Smooth muscle cell (in vitro differentiated cells): ENCODE measurements around the gene UBE2E2. TPM values are rescaled to one million over a fixed set of nuclear protein-coding genes. Genes with fewer than 3 reads are reported as not detected.

Source experiments
- DNase-seq: peaks from one replicate; lab custom pipeline; 2025; ENCODE audit not compliant: unreplicated experiment; lab: John Stamatoyannopoulos, UW
- H2AFZ ChIP-seq: fragments of 200-600 bp; sonication (generic); 2 replicates; pipeline ENCODE4 v1.6.0; 2016; ENCODE audit warnings: antibody characterized with exemption, low read depth, mild to moderate bottlenecking
- H3F3A ChIP-seq: fragments of 200-600 bp; sonication (generic); 2 replicates; pipeline ENCODE4 v1.6.0; 2017; ENCODE audit warnings: antibody characterized with exemption, low read depth
- H3K27ac ChIP-seq: fragments of 200-600 bp; sonication (generic); 2 replicates; pipeline ENCODE4 v1.5.1; 2016; ENCODE audit warnings: low read depth, mild to moderate bottlenecking
- H3K27me3 ChIP-seq: fragments of 200-600 bp; sonication (generic); 2 replicates; pipeline ENCODE4 v1.6.1; 2016; ENCODE audit warnings: low read depth, mild to moderate bottlenecking
- H3K36me3 ChIP-seq: fragments of 200-600 bp; sonication (generic); 2 replicates; pipeline ENCODE4 v1.5.1; 2016; ENCODE audit warnings: low read depth
- H3K4me1 ChIP-seq: fragments of 200-600 bp; sonication (generic); 2 replicates; pipeline ENCODE4 v1.5.1; 2016; ENCODE audit warnings: low read depth
- H3K4me2 ChIP-seq: fragments of 200-600 bp; sonication (generic); 2 replicates; pipeline ENCODE4 v1.6.0; 2016; ENCODE audit warnings: mild to moderate bottlenecking
- H3K4me3 ChIP-seq: fragments of 200-600 bp; sonication (generic); 2 replicates; pipeline ENCODE4 v1.5.1; 2016; ENCODE audit warnings: mild to moderate bottlenecking
- H3K79me2 ChIP-seq: fragments of 200-600 bp; sonication (generic); 2 replicates; pipeline ENCODE4 v1.6.0; 2016; ENCODE audit warnings: low read depth, mild to moderate bottlenecking
- H3K9ac ChIP-seq: fragments of 200-600 bp; sonication (generic); 2 replicates; pipeline ENCODE4 v1.6.0; 2016; ENCODE audit warnings: low read depth
- H3K9me3 ChIP-seq: fragments of 200-600 bp; sonication (generic); replicated peaks from 2 replicates; pipeline ENCODE4 v1.5.1; 2016; ENCODE audit warnings: low read depth
- H4K20me1 ChIP-seq: fragments of 200-600 bp; sonication (generic); 2 replicates; pipeline ENCODE4 v1.6.0; 2016; ENCODE audit warnings: low read depth
- WGBS: methylation state at CpG from one replicate; pipeline ENCODE4 v1.1.7; 2016; ENCODE audit warnings: low lambda C conversion rate; 5-methylcytosine and 5-hydroxymethylcytosine counted together
- polyA plus RNA-seq: library from polyadenylated mRNA; unstranded; fragments of >200 nt; fragmentation: Nextera tagmentation; extraction: Ambion mirVana; gene quantifications from 2 replicates; pipeline ENCODE4 v1.2.1, GENCODE V29; 2016
- total RNA-seq: library from RNA; depleted of rRNA; stranded (reverse); fragments of >200 nt; gene quantifications from 2 replicates; pipeline ENCODE4 v1.2.3, GENCODE V29; 2014
- TF ChIP-seq, protein P1 (sequence below): fragments of 200-600 bp; sonication (generic); IDR thresholded peaks from 2 replicates; pipeline ENCODE4 v1.5.1; 2017; ENCODE audit warnings: borderline replicate concordance, mild to moderate bottlenecking, antibody characterized with exemption; ENCODE audit not compliant: insufficient read depth, poor library complexity, severe bottlenecking

The UBE2E2 gene
- total and polyA plus RNA-seq, 2 experiments from 2014 or later: 65.9 to 121 TPM

DNA sequence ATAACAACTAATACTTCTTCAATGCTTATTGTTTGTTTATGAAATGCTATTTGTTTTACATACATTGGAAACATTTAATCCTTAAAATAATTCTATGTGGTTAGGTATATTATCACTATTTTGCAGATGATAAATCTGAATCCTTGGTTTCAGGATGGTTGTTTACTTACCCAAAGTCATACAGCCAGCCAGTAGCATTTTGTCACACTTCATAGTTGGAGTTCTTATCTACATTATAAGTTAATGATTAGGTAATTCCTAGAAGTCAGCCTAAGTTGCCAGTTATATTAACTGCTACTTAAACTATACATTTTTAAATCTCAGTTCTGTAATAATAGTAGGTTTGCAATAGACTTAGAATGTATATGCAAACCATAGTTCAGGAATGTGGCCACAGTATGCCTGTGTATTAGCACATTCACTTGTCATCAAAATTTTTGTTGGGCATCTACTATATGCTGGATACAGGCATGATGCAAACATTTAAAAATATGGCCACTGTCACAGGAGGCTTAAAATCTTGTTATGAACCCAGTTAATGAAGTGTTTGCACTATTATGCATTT, 187.9 kb downstream of the UBE2E2 start:
- Histone ChIP-seq H3F3A (no peaks in the 10 kb centered on the region), H3K4me2 (no peak overlapping the region), H3K36me3 (no peaks in the 10 kb centered on the region), H3K27ac (no peak overlapping the region), H3K4me3 (no peak overlapping the region), H4K20me1 (peaks cover 79% of the 10 kb centered on the region), H2AFZ (no peak overlapping the region), H3K27me3 (no peaks in the 10 kb centered on the region), H3K9me3 (no peaks in the 10 kb centered on the region), H3K4me1 (no peaks in the 10 kb centered on the region), H3K9ac (no peak overlapping the region), H3K79me2 (peaks cover 15% of the 10 kb centered on the region)
- DNase-seq: no peak
- TF ChIP-seq, protein P1, sequence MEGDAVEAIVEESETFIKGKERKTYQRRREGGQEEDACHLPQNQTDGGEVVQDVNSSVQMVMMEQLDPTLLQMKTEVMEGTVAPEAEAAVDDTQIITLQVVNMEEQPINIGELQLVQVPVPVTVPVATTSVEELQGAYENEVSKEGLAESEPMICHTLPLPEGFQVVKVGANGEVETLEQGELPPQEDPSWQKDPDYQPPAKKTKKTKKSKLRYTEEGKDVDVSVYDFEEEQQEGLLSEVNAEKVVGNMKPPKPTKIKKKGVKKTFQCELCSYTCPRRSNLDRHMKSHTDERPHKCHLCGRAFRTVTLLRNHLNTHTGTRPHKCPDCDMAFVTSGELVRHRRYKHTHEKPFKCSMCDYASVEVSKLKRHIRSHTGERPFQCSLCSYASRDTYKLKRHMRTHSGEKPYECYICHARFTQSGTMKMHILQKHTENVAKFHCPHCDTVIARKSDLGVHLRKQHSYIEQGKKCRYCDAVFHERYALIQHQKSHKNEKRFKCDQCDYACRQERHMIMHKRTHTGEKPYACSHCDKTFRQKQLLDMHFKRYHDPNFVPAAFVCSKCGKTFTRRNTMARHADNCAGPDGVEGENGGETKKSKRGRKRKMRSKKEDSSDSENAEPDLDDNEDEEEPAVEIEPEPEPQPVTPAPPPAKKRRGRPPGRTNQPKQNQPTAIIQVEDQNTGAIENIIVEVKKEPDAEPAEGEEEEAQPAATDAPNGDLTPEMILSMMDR: no peak

DNA sequence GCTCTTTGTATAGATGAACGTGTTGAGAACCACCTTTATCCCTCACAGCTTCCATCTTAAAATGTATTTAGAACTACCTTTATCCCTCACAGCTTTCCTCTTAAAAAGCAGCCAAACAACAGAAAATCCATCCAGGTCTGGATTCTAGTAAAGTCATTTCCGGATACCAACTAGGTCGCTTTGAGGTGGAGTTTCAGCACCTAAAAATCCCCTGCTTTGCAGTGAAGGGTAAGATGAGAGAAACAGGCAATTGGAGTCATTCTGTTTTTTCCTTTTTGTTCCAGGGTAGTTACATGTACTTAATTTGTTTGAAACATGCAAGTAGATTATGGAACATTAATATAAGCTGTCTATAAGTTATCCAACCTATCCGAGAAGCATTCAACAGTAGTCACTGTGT, 192.0 kb downstream of the UBE2E2 start:
- Histone ChIP-seq H3K4me2 (no peak overlapping the region), H4K20me1 (peaks cover 79% of the 10 kb centered on the region), H2AFZ (no peak overlapping the region), H3K4me1 (no peaks in the 10 kb centered on the region), H3K79me2 (peaks cover 12% of the 10 kb centered on the region), H3K9me3 (no peaks in the 10 kb centered on the region), H3K27me3 (no peaks in the 10 kb centered on the region), H3K36me3 (no peaks in the 10 kb centered on the region), H3F3A (no peaks in the 10 kb centered on the region), H3K9ac (no peak overlapping the region), H3K4me3 (no peak overlapping the region), H3K27ac (no peak overlapping the region)
- DNase-seq: no peak
- WGBS: 94% methylated on average over 4 of the region's 4 CpGs
- TF ChIP-seq, protein P1: no peak

DNA sequence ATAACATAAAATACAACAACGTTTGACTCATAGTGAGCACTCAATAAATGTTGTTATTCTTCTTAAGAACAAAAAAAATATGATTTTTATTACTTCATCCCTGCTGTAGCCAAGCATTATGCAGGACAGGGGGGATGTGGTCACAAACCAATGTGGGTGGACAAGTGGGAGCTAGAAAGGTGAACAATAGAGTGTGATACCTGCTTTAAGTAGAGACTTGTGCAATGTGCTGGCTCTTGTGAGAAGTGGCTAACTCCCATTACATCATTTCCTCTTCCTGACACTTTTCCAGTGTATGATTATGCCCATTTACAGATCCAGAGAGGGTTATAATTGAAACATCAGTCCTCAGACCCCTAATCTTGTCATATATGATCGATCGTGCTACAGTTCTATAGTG, 193.6 kb downstream of the UBE2E2 start:
- Histone ChIP-seq H3F3A (no peaks in the 10 kb centered on the region), H3K27ac (no peak overlapping the region), H3K4me3 (no peak overlapping the region), H3K9ac (no peak overlapping the region), H3K9me3 (no peaks in the 10 kb centered on the region), H3K79me2 (peaks cover 12% of the 10 kb centered on the region), H2AFZ (no peak overlapping the region), H3K4me2 (no peak overlapping the region), H3K4me1 (no peaks in the 10 kb centered on the region), H3K36me3 (no peaks in the 10 kb centered on the region), H3K27me3 (no peaks in the 10 kb centered on the region), H4K20me1 (peaks cover 89% of the 10 kb centered on the region)
- 95% methylated on average over 3 of the region's 3 CpGs for WGBS
- TF ChIP-seq, protein P1: no peak
- DNase-seq: no peak

DNA sequence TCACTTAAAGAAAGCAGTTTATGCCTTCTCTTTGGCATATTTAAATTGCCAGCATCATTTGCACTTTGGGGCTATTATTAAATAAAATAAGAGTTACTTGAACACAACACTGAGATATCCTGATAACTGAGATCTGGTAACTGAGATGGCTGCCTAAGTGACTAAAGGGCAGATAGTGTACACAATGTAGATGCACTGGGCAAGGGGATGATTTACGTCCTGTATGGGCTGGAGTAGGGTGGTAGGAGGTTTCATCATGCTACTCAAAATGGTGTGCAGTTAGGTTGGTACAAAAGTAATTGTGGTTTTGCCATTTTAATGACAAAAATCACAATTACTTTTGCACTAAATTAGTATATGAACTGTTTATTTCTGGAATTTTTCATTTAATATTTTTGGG, 196.1 kb downstream of the UBE2E2 start:
- Histone ChIP-seq H3K36me3 (no peaks in the 10 kb centered on the region), H3K27ac (no peak overlapping the region), H4K20me1 (peaks cover 91% of the 10 kb centered on the region), H3K4me3 (no peak overlapping the region), H3K9me3 (no peaks in the 10 kb centered on the region), H3K27me3 (no peaks in the 10 kb centered on the region), H3F3A (no peaks in the 10 kb centered on the region), H3K9ac (no peak overlapping the region), H3K4me1 (no peaks in the 10 kb centered on the region), H3K4me2 (no peak overlapping the region), H2AFZ (no peak overlapping the region), H3K79me2 (peaks cover 12% of the 10 kb centered on the region)
- TF ChIP-seq, protein P1: no peak
- DNase-seq: no peak
- WGBS: 91% methylated on average over 1 of the region's 1 CpG
